A549 (cell line): ENCODE data around the gene LHB.
"Not testable (repeated sequence)": the region's sequence is repeated elsewhere in the genome, so short reads cannot be mapped to it uniquely, and the experiment has no call there.

Experiments
- BHLHE40 ChIP-seq: IDR thresholded peaks from 2 replicates; pipeline ENCODE4 v1.6.1; 2012; ENCODE audit warnings: low read depth, low read length, inconsistent platforms
- CTCF ChIP-seq: fragments of >200 bp; sonication (Bioruptor Twin); formaldehyde crosslinking; IDR thresholded peaks from 3 replicates; pipeline ENCODE4 v1.5.1; 2016
- EHMT2 ChIP-seq: fragments of 200-600 bp; sonication (generic); IDR thresholded peaks from 2 replicates; pipeline ENCODE4 v1.6.1; 2016; ENCODE audit warnings: antibody characterized with exemption, low read depth, mild to moderate bottlenecking, moderate library complexity
- HDAC2 ChIP-seq: fragments of 200-600 bp; sonication (generic); IDR thresholded peaks from 2 replicates; pipeline ENCODE4 v1.6.1; 2016
- MYC ChIP-seq: IDR thresholded peaks from 2 replicates; pipeline ENCODE4 v1.6.1; 2012; ENCODE audit warnings: mild to moderate bottlenecking, inconsistent platforms, low read length, improper control_type of control experiment, borderline replicate concordance
- POLR2A ChIP-seq: IDR thresholded peaks from 2 replicates; pipeline ENCODE4 v1.6.1; 2012; ENCODE audit warnings: mild to moderate bottlenecking, low read length
- POLR2AphosphoS2 ChIP-seq: conservative IDR thresholded peaks from 2 replicates; pipeline ENCODE4 v1.6.1; 2012; ENCODE audit warnings: low read length, improper control_type of control experiment, inconsistent platforms
- RAD21 ChIP-seq, 2 experiments: fragments of >200 bp in 1 of 2; sonication (Bioruptor Twin) in 1 of 2; formaldehyde crosslinking in 1 of 2; IDR thresholded peaks in 1 of 2; conservative IDR thresholded peaks in 1 of 2; 2 replicates in 1 of 2; 3 replicates in 1 of 2; pipeline ENCODE4 v1.6.1; 2012 to 2018; ENCODE audit warnings: inconsistent platforms in 1 of 2
- RFX5 ChIP-seq: fragments of 450-650 bp; IDR thresholded peaks from 2 replicates; pipeline ENCODE4 v1.7.1; 2014; ENCODE audit warnings: antibody characterized with exemption, mild to moderate bottlenecking, moderate library complexity
- USF2 ChIP-seq: fragments of 450-650 bp; IDR thresholded peaks from 2 replicates; pipeline ENCODE4 v1.6.1; 2014; ENCODE audit warnings: antibody characterized with exemption

GRCh38 chr19:49049011-49049410 lies 32.1 kb upstream of the LHB start, which contains the start of gene CGB8:
- not testable (repeated sequence) for TF ChIP-seq BHLHE40; EHMT2; POLR2AphosphoS2; CTCF; POLR2A; RAD21 (conservative IDR thresholded peaks at IDR 0.05 in 1 of 2, IDR thresholded peaks at IDR 0.05 in 1 of 2); USF2; RFX5; HDAC2; MYC
